ENCODE results near the gene ZDBF2. TPM values are rescaled to one million over a fixed set of nuclear protein-coding genes. Genes with fewer than 3 reads are reported as not detected.

Gene ZDBF2
- total and polyA plus RNA-seq, 7 donors, result 0.23 to 15.0 (median 12.7) TPM

DNA sequence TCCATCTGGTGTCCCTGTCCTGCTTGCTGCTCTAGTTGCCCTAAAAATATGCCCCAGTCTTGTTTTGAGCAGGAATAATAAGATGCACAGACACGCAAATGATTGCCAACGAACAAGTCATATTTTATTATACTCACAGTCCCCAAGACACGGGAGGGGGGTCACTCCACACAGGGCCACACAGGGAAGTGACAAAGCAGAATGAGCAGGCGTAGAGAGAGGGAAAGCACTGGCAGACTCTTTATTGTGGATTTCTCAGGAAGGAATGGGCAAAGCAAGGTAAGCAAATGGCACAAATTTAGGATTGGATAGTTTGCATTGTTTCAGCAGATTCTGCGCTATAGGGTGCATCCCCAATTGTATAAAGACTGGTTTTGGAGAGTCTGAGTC, 20.7 kb upstream of the ZDBF2 start:
- WGBS, 2 donors, result 44 to 52% methylated on average over 5 of the region's 5 CpGs
- no peak for DNase-seq
- TF ChIP-seq EP300 (IDR thresholded peaks at IDR 0.05), result no peak
- no peak for TF ChIP-seq POLR2A (IDR thresholded peaks at IDR 0.05)
- TF ChIP-seq, protein P1, sequence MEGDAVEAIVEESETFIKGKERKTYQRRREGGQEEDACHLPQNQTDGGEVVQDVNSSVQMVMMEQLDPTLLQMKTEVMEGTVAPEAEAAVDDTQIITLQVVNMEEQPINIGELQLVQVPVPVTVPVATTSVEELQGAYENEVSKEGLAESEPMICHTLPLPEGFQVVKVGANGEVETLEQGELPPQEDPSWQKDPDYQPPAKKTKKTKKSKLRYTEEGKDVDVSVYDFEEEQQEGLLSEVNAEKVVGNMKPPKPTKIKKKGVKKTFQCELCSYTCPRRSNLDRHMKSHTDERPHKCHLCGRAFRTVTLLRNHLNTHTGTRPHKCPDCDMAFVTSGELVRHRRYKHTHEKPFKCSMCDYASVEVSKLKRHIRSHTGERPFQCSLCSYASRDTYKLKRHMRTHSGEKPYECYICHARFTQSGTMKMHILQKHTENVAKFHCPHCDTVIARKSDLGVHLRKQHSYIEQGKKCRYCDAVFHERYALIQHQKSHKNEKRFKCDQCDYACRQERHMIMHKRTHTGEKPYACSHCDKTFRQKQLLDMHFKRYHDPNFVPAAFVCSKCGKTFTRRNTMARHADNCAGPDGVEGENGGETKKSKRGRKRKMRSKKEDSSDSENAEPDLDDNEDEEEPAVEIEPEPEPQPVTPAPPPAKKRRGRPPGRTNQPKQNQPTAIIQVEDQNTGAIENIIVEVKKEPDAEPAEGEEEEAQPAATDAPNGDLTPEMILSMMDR (IDR thresholded peaks at IDR 0.05), result no peak
- no peak for TF ChIP-seq POLR2AphosphoS5 (IDR thresholded peaks at IDR 0.05)
- Histone ChIP-seq H3K4me1 (no peaks in the 10 kb centered on the region), H3K27ac (no peak overlapping the region), H3K9me3 (peaks cover 0 to 3% (median 0%) of the 10 kb centered on the region in 4 donors), H3K4me3 (no peak overlapping the region), H3K27me3 (peaks cover 10 to 98% (median 14%) of the 10 kb centered on the region in 3 donors), H3K36me3 (no peaks in the 10 kb centered on the region)
- intact Hi-C loops (cut with DNase I), result no loop called here

DNA sequence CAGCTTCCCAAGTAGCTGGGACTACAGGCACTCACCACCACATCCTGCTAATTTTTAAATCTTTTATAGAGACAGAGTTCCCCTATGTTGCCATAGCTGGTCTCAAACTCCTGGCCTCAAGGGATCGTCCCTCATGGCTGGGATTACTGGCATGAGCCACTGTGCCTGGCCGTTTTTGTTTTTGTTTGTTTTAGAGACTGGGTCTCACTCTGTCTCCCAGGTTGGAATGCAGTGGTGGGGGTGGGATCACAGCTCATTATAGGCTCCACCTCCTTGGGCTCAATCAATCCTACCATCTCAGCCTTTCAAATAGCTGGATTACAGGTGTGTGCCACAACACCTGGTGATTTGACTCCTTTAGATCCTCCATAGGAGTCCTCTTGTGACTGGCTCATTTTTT, 19.5 kb upstream of the ZDBF2 start:
- WGBS, 2 donors, result 34 to 35% methylated on average over 2 of the region's 2 CpGs
- peaks cover 0 to 3% (median 0%) of the 10 kb centered on the region in 4 donors for H3K9me3 ChIP-seq

DNA sequence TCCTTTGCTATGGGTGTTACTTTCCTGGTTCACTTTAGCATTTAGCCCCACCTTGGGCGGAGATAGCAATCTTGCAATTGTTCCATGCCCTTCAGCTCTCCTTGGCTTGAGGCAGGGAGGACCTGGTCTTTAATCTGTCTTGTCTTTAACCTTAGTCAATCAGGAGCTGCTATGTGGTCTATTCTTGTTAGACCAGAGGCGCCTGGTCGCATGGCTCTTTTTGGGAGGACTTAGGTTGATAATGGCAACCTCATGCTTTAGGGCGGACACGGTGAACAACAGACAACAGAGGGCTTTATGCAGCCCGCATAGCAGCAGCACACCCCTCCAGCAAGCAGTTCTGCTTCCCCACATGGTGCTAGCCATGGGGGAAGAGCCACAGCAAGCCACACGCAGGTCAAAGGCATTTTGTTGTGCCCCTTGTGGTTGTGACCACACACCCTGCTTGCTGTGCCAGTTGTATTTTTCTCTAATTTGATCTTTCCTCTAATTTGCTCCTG, 17.7 kb upstream of the ZDBF2 start:
- no peak overlapping the region for H3K4me3 ChIP-seq
- peaks cover 0 to 6% (median 0%) of the 10 kb centered on the region in 4 donors for H3K4me1 ChIP-seq
- TF ChIP-seq POLR2A (IDR thresholded peaks at IDR 0.05), result no peak
- TF ChIP-seq, protein P1 (IDR thresholded peaks at IDR 0.05), result no peak
- TF ChIP-seq POLR2AphosphoS5 (IDR thresholded peaks at IDR 0.05), result no peak
- no peak for TF ChIP-seq EP300 (IDR thresholded peaks at IDR 0.05)
- peaks cover 17 to 99% (median 35%) of the 10 kb centered on the region in 3 donors for H3K27me3 ChIP-seq
- intact Hi-C loops (cut with DNase I), result no loop called here
- 41 to 52% methylated on average over 7 of the region's 7 CpGs for WGBS, 2 donors
- no peak for DNase-seq
- H3K36me3 ChIP-seq, result no peaks in the 10 kb centered on the region
- peaks cover 0 to 3% (median 0%) of the 10 kb centered on the region in 4 donors for H3K9me3 ChIP-seq
- H3K27ac ChIP-seq, result no peak overlapping the region

More for the DNA sequence above, 19.5 kb upstream of the ZDBF2 start:
- TF ChIP-seq, protein P1 (IDR thresholded peaks at IDR 0.05), result no peak
- TF ChIP-seq POLR2A (IDR thresholded peaks at IDR 0.05) (no peak), EP300 (IDR thresholded peaks at IDR 0.05) (no peak), POLR2AphosphoS5 (IDR thresholded peaks at IDR 0.05) (no peak)
- Histone ChIP-seq H3K27me3 (peaks cover 14 to 100% (median 27%) of the 10 kb centered on the region in 3 donors), H3K36me3 (no peaks in the 10 kb centered on the region), H3K27ac (no peak overlapping the region), H3K4me3 (no peak overlapping the region), H3K4me1 (peaks cover 0 to 4% (median 0%) of the 10 kb centered on the region in 4 donors)
- DNase-seq, result no peak
- intact Hi-C loops (cut with DNase I), result no loop called here

DNA sequence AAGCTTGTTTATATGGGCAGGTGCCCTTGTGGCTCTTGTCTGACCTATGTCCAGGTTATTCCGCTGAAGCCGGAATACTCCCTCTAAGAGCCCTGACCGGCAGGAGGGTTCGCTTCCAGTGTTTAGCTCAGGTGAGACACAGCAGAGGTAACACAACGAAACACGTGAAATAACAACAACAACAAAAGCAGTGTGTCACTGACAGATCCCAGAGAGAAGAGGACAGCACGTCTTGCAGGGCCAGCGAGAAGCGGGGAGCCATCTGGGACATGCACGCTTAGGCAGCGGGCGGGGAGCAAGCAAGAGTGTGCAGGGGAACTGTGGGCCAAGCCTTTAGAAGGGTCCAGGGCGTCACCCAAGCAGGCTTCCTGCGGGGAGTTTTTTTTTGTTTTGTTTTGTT, 17.1 kb upstream of the ZDBF2 start:
- Histone ChIP-seq H3K4me3 (no peak overlapping the region), H3K9me3 (peaks cover 0 to 3% (median 0%) of the 10 kb centered on the region in 4 donors)

More for the DNA sequence above, 17.1 kb upstream of the ZDBF2 start:
- Histone ChIP-seq H3K27ac (no peak overlapping the region), H3K27me3 (peaks cover 17 to 99% (median 41%) of the 10 kb centered on the region in 3 donors), H3K4me1 (peaks cover 0 to 6% (median 0%) of the 10 kb centered on the region in 4 donors), H3K36me3 (no peaks in the 10 kb centered on the region)
- 58% methylated on average over 14 of the region's 14 CpGs for WGBS, 2 donors
- DNase-seq, result no peak
- intact Hi-C loops (cut with DNase I), result no loop called here
- TF ChIP-seq POLR2A (IDR thresholded peaks at IDR 0.05) (no peak), EP300 (IDR thresholded peaks at IDR 0.05) (no peak), POLR2AphosphoS5 (IDR thresholded peaks at IDR 0.05) (no peak)
- TF ChIP-seq, protein P1 (IDR thresholded peaks at IDR 0.05), result no peak
